G401 (cell line): Measurements from ENCODE around the gene ANKRD35. TPM values are rescaled to one million over a fixed set of nuclear protein-coding genes. Genes with fewer than 3 reads are reported as not detected.

Experiments used
- DNase-seq: peaks from one replicate; pipeline ENCODE4 v3.0.0-alpha.2; 2015; ENCODE audit warnings: low spot score
- in situ Hi-C: cut with HindIII; loops from 2 replicates; pipeline ENCODE4 v1.10.0; 2016; ENCODE audit warnings: low sequenced_read_pairs, mixed read lengths
- total RNA-seq: library from RNA; depleted of rRNA; stranded (reverse); fragments of >200 nt; shearing (Covaris generic); gene quantifications from 2 replicates; pipeline ENCODE4 v1.2.3, GENCODE V29; 2014

The ANKRD35 gene
- total RNA-seq, 1 experiment from 2014 or later = not detected

DNA sequence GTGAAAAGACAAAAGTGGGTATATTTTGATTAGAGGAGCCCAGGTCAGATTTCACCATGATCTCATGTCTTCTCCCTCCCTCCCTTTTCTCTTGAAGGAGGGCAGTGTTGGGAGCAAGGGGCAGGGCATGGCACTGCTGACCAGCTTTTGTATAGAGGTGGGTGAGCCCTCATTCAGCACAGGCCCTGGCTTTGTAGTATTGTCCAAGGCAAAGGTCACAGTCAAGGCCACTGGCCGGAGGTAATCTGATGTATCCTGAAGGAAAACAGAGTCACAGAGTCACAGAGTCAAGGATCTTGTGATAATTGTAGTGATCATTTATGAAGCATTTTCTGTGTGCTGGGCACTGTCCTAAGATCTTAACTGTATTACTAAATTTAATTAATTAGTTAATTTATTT, 12.3 kb upstream of the ANKRD35 start:
- in situ Hi-C loops = no loop called here
- DNase-seq = no peak

- DNase-seq = no peak
- in situ Hi-C loops = no loop called here
Measured at GRCh38 chr1:145895471-145895870, 9.8 kb upstream of the ANKRD35 start.

DNA sequence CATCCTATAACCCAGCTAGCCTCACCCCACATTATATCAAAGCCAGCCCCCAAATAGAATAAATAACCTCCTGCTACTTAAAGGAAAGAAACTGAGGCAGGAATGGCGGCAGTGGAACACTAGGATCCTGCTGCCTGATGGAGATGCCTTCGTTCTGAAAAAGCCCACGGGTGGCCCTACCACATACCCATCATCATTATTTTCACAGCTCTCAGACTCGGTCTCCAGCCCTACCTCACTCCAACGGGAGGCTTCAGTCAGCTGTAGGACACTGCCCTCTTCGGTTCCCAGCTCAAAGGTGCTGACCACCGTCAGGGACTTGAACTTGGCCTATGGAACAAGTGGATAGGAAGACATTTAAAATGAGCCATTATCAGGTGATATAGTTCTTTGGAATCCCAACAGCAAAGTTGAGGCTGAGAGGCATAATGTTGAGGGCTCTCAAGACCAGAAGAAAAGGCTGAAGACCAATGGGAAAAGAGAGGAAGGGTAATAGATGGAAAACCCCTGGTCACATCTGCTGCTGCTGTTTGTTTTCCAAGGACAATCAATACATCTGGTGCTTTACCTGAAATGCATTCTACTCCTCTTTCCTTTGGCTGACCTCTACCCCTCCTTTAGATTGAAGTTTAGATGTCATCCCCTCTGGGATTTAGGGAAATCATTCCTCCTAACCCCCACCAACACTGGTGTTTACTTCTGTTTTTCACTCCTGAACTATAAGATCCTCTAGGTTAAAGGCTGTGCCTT, 7.8 kb upstream of the ANKRD35 start:
- DNase-seq = no peak
- in situ Hi-C loops = no loop called here

- in situ Hi-C loops = no loop called here
- DNase-seq = peak; percentile 45
Measured at GRCh38 chr1:145892486-145893087, 6.9 kb upstream of the ANKRD35 start.

- in situ Hi-C loops = no loop called here
- peak; percentile 97 for DNase-seq
Measured at GRCh38 chr1:145891587-145892485, 6.2 kb upstream of the ANKRD35 start.

GRCh38 chr1:145891143-145891542, 5.5 kb upstream of the ANKRD35 start:
- in situ Hi-C loops = no loop called here
- DNase-seq = no peak

- no peak for DNase-seq
- in situ Hi-C loops = no loop called here
Measured at GRCh38 chr1:145889722-145890121, 4.1 kb upstream of the ANKRD35 start.

- in situ Hi-C loops = no loop called here
- no peak for DNase-seq
Measured at GRCh38 chr1:145887631-145888030, 2.0 kb upstream of the ANKRD35 start.

DNA sequence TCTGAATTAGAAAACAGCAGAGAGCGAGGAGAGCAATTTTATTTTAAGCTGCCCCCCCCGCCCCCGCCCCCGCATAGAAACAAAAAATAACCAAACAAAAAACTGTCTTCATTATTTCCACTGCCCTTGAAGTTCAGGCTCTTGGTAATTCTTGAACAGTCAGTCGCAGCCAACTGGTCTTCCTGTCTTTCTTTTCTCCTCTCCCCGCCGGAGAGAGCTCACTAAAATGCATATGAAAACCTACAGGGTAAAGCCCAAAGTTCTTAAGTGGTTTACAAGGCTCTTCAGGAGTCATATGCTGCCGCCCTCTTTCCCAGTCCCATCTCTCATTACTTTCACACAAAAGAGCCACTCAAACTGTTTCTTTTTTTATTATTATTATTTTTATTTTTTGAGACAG, 1.1 kb upstream of the ANKRD35 start:
- in situ Hi-C loops = no loop called here

GRCh38 chr1:145886390-145886789, 724 bp upstream of the ANKRD35 start:
- in situ Hi-C loops = no loop called here
- no peak for DNase-seq

More for the DNA sequence above, 1.1 kb upstream of the ANKRD35 start:
- DNase-seq = no peak

DNA sequence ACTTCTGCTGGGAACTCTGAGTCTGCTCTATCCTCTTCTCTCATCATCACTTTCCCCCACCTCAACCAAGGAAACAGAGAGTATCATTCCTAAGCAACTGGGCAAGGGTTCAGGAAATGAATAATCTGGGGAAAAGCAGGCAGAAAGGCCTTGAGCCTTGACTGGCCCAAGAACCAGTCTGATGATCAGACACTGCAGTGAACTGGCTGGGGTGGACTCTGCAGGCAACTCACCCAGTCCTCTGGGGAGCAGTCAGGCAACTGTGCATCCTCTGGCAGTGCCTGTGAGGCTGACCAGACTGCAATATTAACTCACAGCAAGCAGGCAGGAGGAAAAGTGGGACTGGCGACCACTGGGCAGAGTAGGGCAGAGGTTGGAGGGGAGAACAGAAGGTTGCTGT, 991 bp downstream of the ANKRD35 start:
- no peak for DNase-seq
- in situ Hi-C loops = no loop called here

DNA sequence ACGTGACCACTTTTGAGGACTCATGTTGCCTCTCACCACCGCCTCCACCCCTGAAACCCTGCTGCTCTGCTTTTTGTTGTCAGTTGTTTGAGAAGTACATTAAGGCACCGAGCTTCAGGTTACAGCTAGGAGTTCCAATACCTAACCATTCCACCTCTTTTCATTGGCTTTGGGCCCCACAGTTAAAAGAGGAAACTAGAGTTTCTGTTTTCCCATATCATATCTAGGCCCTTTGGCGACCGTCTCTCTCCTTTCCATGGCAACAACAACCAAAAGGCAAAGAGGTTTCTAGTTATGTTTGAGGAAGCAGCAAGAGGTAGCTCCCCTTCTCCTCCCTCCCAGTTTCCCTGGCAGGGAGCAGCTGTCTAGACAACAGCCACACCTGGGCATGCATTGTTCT, 5.9 kb downstream of the ANKRD35 start:
- no peak for DNase-seq
- in situ Hi-C loops = no loop called here

- DNase-seq = no peak
- in situ Hi-C loops = no loop called here
Measured at GRCh38 chr1:145878724-145879123, 6.9 kb downstream of the ANKRD35 start.

GRCh38 chr1:145877923-145878486, 7.7 kb downstream of the ANKRD35 start:
- DNase-seq = no peak
- in situ Hi-C loops = no loop called here

GRCh38 chr1:145874646-145875045, 11.0 kb downstream of the ANKRD35 start:
- DNase-seq = no peak

GRCh38 chr1:145871994-145872924, 13.4 kb downstream of the ANKRD35 start:
- in situ Hi-C loops = no loop called here

More at GRCh38 chr1:145874646-145875045, 11.0 kb downstream of the ANKRD35 start:
- in situ Hi-C loops = no loop called here

DNA sequence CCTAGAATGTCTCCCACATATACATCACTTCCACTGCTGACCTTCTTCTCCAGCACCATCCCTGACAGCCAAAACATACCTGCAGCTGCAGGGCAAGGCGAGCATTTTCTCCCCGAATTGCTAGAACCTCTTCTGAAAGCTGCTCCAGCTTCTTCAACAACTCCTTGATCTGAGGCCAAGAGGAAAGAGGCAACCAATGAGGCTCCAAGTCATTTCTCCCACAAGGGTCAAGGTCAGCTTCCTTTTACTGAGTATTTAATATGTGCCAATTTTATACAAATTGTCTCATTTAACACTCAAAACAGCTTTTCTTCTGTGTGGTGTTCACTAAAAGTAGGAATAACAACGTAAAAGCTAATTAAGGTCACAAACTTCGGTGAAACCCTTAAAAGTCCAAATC, 17.4 kb downstream of the ANKRD35 start:
- no peak for DNase-seq
- in situ Hi-C loops = no loop called here

More at GRCh38 chr1:145871994-145872924, 13.4 kb downstream of the ANKRD35 start:
- peak; percentile 76 for DNase-seq

GRCh38 chr1:145863282-145864018, 22.2 kb downstream of the ANKRD35 start:
- no peak for DNase-seq
- in situ Hi-C loops = no loop called here
